ENCODE results near the gene SV2A. TPM values are rescaled to one million over a fixed set of nuclear protein-coding genes. Genes with fewer than 3 reads are reported as not detected.

Gene SV2A
- total RNA-seq (2022): 0.12 TPM in 1 of 2 replicates, not detected in the other
- percentile 24 among the genes with signal in this experiment for Bru-seq, nascent RNA
- BruChase-seq, experiment 1, labeled RNA remaining after a 6-hour chase: percentile 42 among the genes with signal in this experiment
- percentile 30 among the genes with signal in this experiment for BruChase-seq, experiment 2, labeled RNA remaining after a 2-hour chase
- long read RNA-seq: 0 reads

- no peaks in the 10 kb centered on the region for H3K9me3 Mint-ChIP-seq (ENCODE audit: unreplicated experiment)
- intact Hi-C loops (cut with micrococcal nuclease): no loop called here
- H3K27me3 Mint-ChIP-seq (ENCODE audit: insufficient read depth, unreplicated experiment): peaks cover 10% of the 10 kb centered on the region
- ChIA-PET POLR2A (interaction anchor here (2.0 to 2.1 kb wide), 2 partner anchors 12 to 30 kb away, joined by 4 to 20 read pairs; a partner anchor contains a TSS), CTCF (no interaction called here)
- H3K4me1 Mint-ChIP-seq (ENCODE audit: insufficient read depth, unreplicated experiment): peaks cover 12% of the 10 kb centered on the region
- H3K36me3 Mint-ChIP-seq (ENCODE audit: insufficient read depth, unreplicated experiment): peaks cover 24% of the 10 kb centered on the region
- H3K4me3 Mint-ChIP-seq (ENCODE audit: unreplicated experiment): no peak within 1 kb of the TSS
- no peak for DNase-seq (ENCODE audit: unreplicated experiment)
- no peak within 1 kb of the TSS for H3K27ac Mint-ChIP-seq (ENCODE audit: low read depth, unreplicated experiment)
- TF ChIP-seq CTCF (IDR thresholded peaks at IDR 0.05; ENCODE audit: unreplicated experiment): no peak
- no TSS peak for BruUV-seq (replicated peaks)
These were observed at the start of gene SV2A for GRCh38 chr1:149917571-149918144. SV2A (minus strand) TSS chr1:149917844; CDS start chr1:149913840, 4,004 bp downstream.

- POLR2A ChIA-PET: interaction anchor here (0.7 to 1.2 kb wide), 2 partner anchors 13 to 32 kb away, joined by 3 read pairs; no protein-coding TSS in a partner anchor
- no peak for TF ChIP-seq CTCF (IDR thresholded peaks at IDR 0.05; ENCODE audit: unreplicated experiment)
- H3K27ac Mint-ChIP-seq (ENCODE audit: low read depth, unreplicated experiment): no peak overlapping the region
- no peaks in the 10 kb centered on the region for H3K27me3 Mint-ChIP-seq (ENCODE audit: insufficient read depth, unreplicated experiment)
- peaks cover 81% of the 10 kb centered on the region for H3K36me3 Mint-ChIP-seq (ENCODE audit: insufficient read depth, unreplicated experiment)
- H3K4me3 Mint-ChIP-seq (ENCODE audit: unreplicated experiment): no peak overlapping the region
- no peak for DNase-seq (ENCODE audit: unreplicated experiment)
- no peaks in the 10 kb centered on the region for H3K9me3 Mint-ChIP-seq (ENCODE audit: unreplicated experiment)
- peaks cover 22% of the 10 kb centered on the region for H3K4me1 Mint-ChIP-seq (ENCODE audit: insufficient read depth, unreplicated experiment)
- CTCF ChIA-PET: interaction anchor here (0.6 to 0.7 kb wide), 4 partner anchors 18 to 220 kb away, joined by 4 to 5 read pairs (median 4); no protein-coding TSS in a partner anchor
- intact Hi-C loops (cut with micrococcal nuclease): no loop called here
- BruUV-seq (replicated peaks): no TSS peak
These were observed 49.4 kb upstream of the SV2A start for GRCh38 chr1:149967041-149967440.

- CTCF ChIA-PET: interaction anchor here (0.6 to 1.8 kb wide), 4 partner anchors 43 to 206 kb away, joined by 3 to 5 read pairs (median 4); no protein-coding TSS in a partner anchor
- POLR2A ChIA-PET: interaction anchor here (0.7 to 2.2 kb wide), 4 partner anchors 14 to 44 kb away, joined by 3 to 13 read pairs (median 3); partner anchors contain the start of gene OTUD7B
- TF ChIP-seq CTCF (IDR thresholded peaks at IDR 0.05; ENCODE audit: unreplicated experiment): no peak
These were observed 48.8 kb upstream of the SV2A start for GRCh38 chr1:149966405-149966804.

GRCh38 chr1:149965440-149965839 is 47.8 kb upstream of the SV2A start:
- Mint-ChIP-seq H3K27ac (ENCODE audit: low read depth, unreplicated experiment) (peak overlapping the region; percentile 2), H3K9me3 (ENCODE audit: unreplicated experiment) (no peaks in the 10 kb centered on the region), H3K36me3 (ENCODE audit: insufficient read depth, unreplicated experiment) (peaks cover 81% of the 10 kb centered on the region), H3K4me1 (ENCODE audit: insufficient read depth, unreplicated experiment) (peaks cover 22% of the 10 kb centered on the region), H3K27me3 (ENCODE audit: insufficient read depth, unreplicated experiment) (no peaks in the 10 kb centered on the region), H3K4me3 (ENCODE audit: unreplicated experiment) (no peak overlapping the region)
- no peak for TF ChIP-seq CTCF (IDR thresholded peaks at IDR 0.05; ENCODE audit: unreplicated experiment)
- ChIA-PET POLR2A (interaction anchor here (0.6 to 2.2 kb wide), 2 partner anchors 45 to 78 kb away, joined by 3 to 13 read pairs; partner anchors contain the start of gene OTUD7B), CTCF (interaction anchor here (0.5 to 2.3 kb wide), 5 partner anchors 44 to 222 kb away, joined by 3 to 14 read pairs (median 3); no protein-coding TSS in a partner anchor)
- no peak for DNase-seq (ENCODE audit: unreplicated experiment)
- no TSS peak for BruUV-seq (replicated peaks)
- intact Hi-C loops (cut with micrococcal nuclease): no loop called here

More at GRCh38 chr1:149966405-149966804, 48.8 kb upstream of the SV2A start:
- H3K27ac Mint-ChIP-seq (ENCODE audit: low read depth, unreplicated experiment): no peak overlapping the region
- no TSS peak for BruUV-seq (replicated peaks)
- no peak overlapping the region for H3K4me3 Mint-ChIP-seq (ENCODE audit: unreplicated experiment)
- H3K9me3 Mint-ChIP-seq (ENCODE audit: unreplicated experiment): no peaks in the 10 kb centered on the region
- intact Hi-C loops (cut with micrococcal nuclease): no loop called here
- peaks cover 22% of the 10 kb centered on the region for H3K4me1 Mint-ChIP-seq (ENCODE audit: insufficient read depth, unreplicated experiment)
- no peaks in the 10 kb centered on the region for H3K27me3 Mint-ChIP-seq (ENCODE audit: insufficient read depth, unreplicated experiment)
- DNase-seq (ENCODE audit: unreplicated experiment): no peak
- H3K36me3 Mint-ChIP-seq (ENCODE audit: insufficient read depth, unreplicated experiment): peaks cover 81% of the 10 kb centered on the region
